SK-N-SH (cell line): ENCODE results near the gene CA9. TPM values are rescaled to one million over a fixed set of nuclear protein-coding genes. Genes with fewer than 3 reads are reported as not detected.

ENCODE experiments used
- CTCF ChIA-PET: fragments of 300-600, 350-600 bp; formaldehyde crosslinking; extraction: SDS; loops from one replicate; lab custom pipeline; 2021; lab: Yijun Ruan, JAX
- POLR2A ChIA-PET: fragments of 350-600 bp; sonication (Branson Sonifier 250); formaldehyde crosslinking; extraction: SDS; loops from one replicate; lab custom pipeline; 2020; ENCODE audit warnings: antibody characterized with exemption, inconsistent platforms; lab: Yijun Ruan, JAX
- DNase-seq: peaks from one replicate; pipeline ENCODE4 v3.0.0; 2012
- H2AFZ ChIP-seq: fragments of 200-600 bp; sonication (generic); 2 replicates; pipeline ENCODE4 v1.8.1; 2016; ENCODE audit warnings: antibody characterized with exemption, mild to moderate bottlenecking, low read depth
- H3F3A ChIP-seq: fragments of 200-600 bp; sonication (generic); replicated peaks from 2 replicates; pipeline ENCODE3; 2016; ENCODE audit warnings: antibody characterized with exemption, mild to moderate bottlenecking; ENCODE audit not compliant: insufficient read depth
- H3K27ac ChIP-seq, 2 experiments: fragments of 200-500 bp in 1 of 2; fragments of 200-600 bp in 1 of 2; sonication (Bioruptor generic) in 1 of 2; sonication (generic), shearing (Covaris generic) in 1 of 2; 2 replicates each; pipeline versions ENCODE4 v1.5.1 to v1.6.1; 2014 to 2016; ENCODE audit warnings: low read depth in 2 of 2, inconsistent platforms in 1 of 2, low read length in 1 of 2, mild to moderate bottlenecking in 1 of 2, mixed read lengths in 1 of 2
- H3K27me3 ChIP-seq: fragments of 200-600 bp; sonication (generic), shearing (Covaris generic); 2 replicates; pipeline ENCODE4 v1.6.1; 2016; ENCODE audit warnings: mixed run types; ENCODE audit not compliant: insufficient read depth
- H3K36me3 ChIP-seq, 2 experiments: fragments of 200-500 bp in 1 of 2; fragments of 200-600 bp in 1 of 2; sonication (Bioruptor generic) in 1 of 2; sonication (generic) in 1 of 2; replicated peaks in 1 of 2; 2 replicates each; pipeline versions ENCODE3 to v1.5.1; 2014 to 2016; ENCODE audit warnings: low read length in 1 of 2, mild to moderate bottlenecking in 1 of 2; ENCODE audit not compliant: insufficient read depth in 2 of 2, control insufficient read depth in 1 of 2
- H3K4me1 ChIP-seq, 2 experiments: fragments of 200-500 bp in 1 of 2; fragments of 200-600 bp in 1 of 2; sonication (Bioruptor generic) in 1 of 2; sonication (generic), shearing (Covaris generic) in 1 of 2; 2 replicates each; pipeline versions ENCODE4 v1.5.1 to v1.6.1; 2014 to 2016; ENCODE audit warnings: low read depth in 1 of 2, low read length in 1 of 2, mixed run types in 1 of 2; ENCODE audit not compliant: insufficient read depth in 2 of 2, control insufficient read depth in 1 of 2
- H3K4me2 ChIP-seq: fragments of 200-600 bp; sonication (generic), shearing (Covaris generic); 2 replicates; pipeline ENCODE4 v1.6.1; 2017; ENCODE audit warnings: mixed run types
- H3K4me3 ChIP-seq, 2 experiments: fragments of 200-500 bp in 1 of 2; fragments of 200-600 bp in 1 of 2; sonication (Bioruptor generic) in 1 of 2; sonication (generic), shearing (Covaris generic) in 1 of 2; 2 replicates each; pipeline versions ENCODE4 v1.5.1 to v1.8.1; 2014 to 2016; ENCODE audit warnings: low read depth in 2 of 2, inconsistent platforms in 1 of 2, low read length in 1 of 2, mild to moderate bottlenecking in 1 of 2, mixed read lengths in 1 of 2, moderate library complexity in 1 of 2
- H3K79me2 ChIP-seq: fragments of 200-600 bp; sonication (generic); 2 replicates; pipeline ENCODE4 v1.8.1; 2017; ENCODE audit warnings: mild to moderate bottlenecking; ENCODE audit not compliant: insufficient read depth
- H3K9ac ChIP-seq: fragments of 200-600 bp; sonication (generic); 2 replicates; pipeline ENCODE4 v1.6.1; 2017; ENCODE audit warnings: mixed run types
- H3K9me2 ChIP-seq: fragments of 200-600 bp; sonication (generic); 2 replicates; pipeline ENCODE4 v1.6.1; 2017; ENCODE audit warnings: mixed run types
- H3K9me3 ChIP-seq: fragments of 200-600 bp; sonication (generic); 2 replicates; pipeline ENCODE4 v1.6.1; 2017; ENCODE audit warnings: mixed run types, mild to moderate bottlenecking, moderate library complexity
- H4K20me1 ChIP-seq: fragments of 200-600 bp; sonication (generic); 2 replicates; pipeline ENCODE4 v1.6.1; 2017; ENCODE audit warnings: mild to moderate bottlenecking, mixed run types; ENCODE audit not compliant: insufficient read depth
- ELF1 ChIP-seq: IDR thresholded peaks from 2 replicates; pipeline ENCODE4 v1.4.0; 2012
- EZH2phosphoT487 ChIP-seq: fragments of 200-600 bp; sonication (generic); IDR thresholded peaks from 2 replicates; pipeline ENCODE4 v1.6.1; 2017; ENCODE audit warnings: low read depth, mixed run types, mild to moderate bottlenecking, antibody characterized with exemption, moderate library complexity, borderline replicate concordance
- FOSL2 ChIP-seq: IDR thresholded peaks from 2 replicates; pipeline ENCODE4 v1.4.0; 2012; ENCODE audit warnings: low read depth, mild to moderate bottlenecking, moderate library complexity, borderline replicate concordance
- FOXJ3 ChIP-seq: sonication (generic); formaldehyde crosslinking; IDR thresholded peaks from 2 replicates; pipeline ENCODE4 v1.5.1; 2020; ENCODE audit warnings: mild to moderate bottlenecking, missing genetic modification reagents
- GATA2 ChIP-seq: sonication (generic); formaldehyde crosslinking; IDR thresholded peaks from 2 replicates; pipeline ENCODE4 v1.5.0; 2020; ENCODE audit warnings: mild to moderate bottlenecking, missing genetic modification reagents
- JUND ChIP-seq: IDR thresholded peaks from 2 replicates; pipeline ENCODE4 v1.4.0; 2012
- MEF2A ChIP-seq: IDR thresholded peaks from 2 replicates; pipeline ENCODE4 v1.4.0; 2012; ENCODE audit warnings: low read depth, borderline replicate concordance
- MXI1 ChIP-seq: IDR thresholded peaks from 2 replicates; pipeline ENCODE4 v1.6.1; 2012; ENCODE audit warnings: mild to moderate bottlenecking, low read depth, low read length, improper control_type of control experiment
- RFX5 ChIP-seq: IDR thresholded peaks from 2 replicates; pipeline ENCODE4 v1.6.1; 2012; ENCODE audit warnings: mild to moderate bottlenecking, improper control_type of control experiment, low read length
- RXRA ChIP-seq: IDR thresholded peaks from 2 replicates; pipeline ENCODE4 v1.4.0; 2012; ENCODE audit warnings: low read depth, mild to moderate bottlenecking, borderline replicate concordance
- SIN3A ChIP-seq: IDR thresholded peaks from 2 replicates; pipeline ENCODE4 v1.6.1; 2012; ENCODE audit warnings: low read depth, mild to moderate bottlenecking, low read length, moderate library complexity, borderline replicate concordance
- TAF1 ChIP-seq: IDR thresholded peaks from 2 replicates; pipeline ENCODE4 v1.6.1; 2012; ENCODE audit warnings: low read depth, mild to moderate bottlenecking, low read length, moderate library complexity, borderline replicate concordance
- WGBS: methylation state at CpG from one replicate; pipeline ENCODE4 v1.1.6; 2017; ENCODE audit warnings: low lambda C conversion rate; 5-methylcytosine and 5-hydroxymethylcytosine counted together
- polyA plus RNA-seq, 3 experiments: library from polyadenylated mRNA; depleted of rRNA; stranded (reverse); fragments of >200 nt; gene quantifications; 2 replicates each; pipeline ENCODE4 v1.2.3, GENCODE V29; 2012
- TF ChIP-seq, protein P1 (sequence below): IDR thresholded peaks from 2 replicates; pipeline ENCODE4 v1.4.0; 2012; ENCODE audit warnings: low read depth, borderline replicate concordance
- TF ChIP-seq, protein P2 (sequence below): IDR thresholded peaks from 2 replicates; pipeline ENCODE4 v1.6.1; 2012; ENCODE audit warnings: mild to moderate bottlenecking, low read depth, low read length, moderate library complexity
- TF ChIP-seq, protein P3 (sequence below): fragments of 150-350 bp; IDR thresholded peaks from 2 replicates; pipeline ENCODE4 v1.6.1; 2017; ENCODE audit warnings: antibody characterized with exemption, low read length, low read depth, borderline replicate concordance
- TF ChIP-seq, protein P4 (sequence below): fragments of 150-350 bp; IDR thresholded peaks from 2 replicates; pipeline ENCODE4 v1.6.1; 2016; ENCODE audit warnings: mild to moderate bottlenecking, low read depth, low read length
- TF ChIP-seq, protein P5 (sequence below): IDR thresholded peaks from 2 replicates; pipeline ENCODE4 v1.4.0; 2012; ENCODE audit warnings: low read depth, borderline replicate concordance
- TF ChIP-seq, protein P6 (sequence below): fragments of 200-600 bp; sonication (generic); IDR thresholded peaks from 2 replicates; pipeline ENCODE4 v1.6.1; 2017; ENCODE audit warnings: antibody characterized with exemption, mild to moderate bottlenecking, moderate library complexity
- TF ChIP-seq, protein P7 (sequence below): IDR thresholded peaks from 2 replicates; pipeline ENCODE4 v1.4.0; 2012; ENCODE audit warnings: low read depth

The CA9 gene
- polyA plus RNA-seq, 1 of the 3 experiments (the other 2 are of a cell fraction) = 1.4 TPM

DNA sequence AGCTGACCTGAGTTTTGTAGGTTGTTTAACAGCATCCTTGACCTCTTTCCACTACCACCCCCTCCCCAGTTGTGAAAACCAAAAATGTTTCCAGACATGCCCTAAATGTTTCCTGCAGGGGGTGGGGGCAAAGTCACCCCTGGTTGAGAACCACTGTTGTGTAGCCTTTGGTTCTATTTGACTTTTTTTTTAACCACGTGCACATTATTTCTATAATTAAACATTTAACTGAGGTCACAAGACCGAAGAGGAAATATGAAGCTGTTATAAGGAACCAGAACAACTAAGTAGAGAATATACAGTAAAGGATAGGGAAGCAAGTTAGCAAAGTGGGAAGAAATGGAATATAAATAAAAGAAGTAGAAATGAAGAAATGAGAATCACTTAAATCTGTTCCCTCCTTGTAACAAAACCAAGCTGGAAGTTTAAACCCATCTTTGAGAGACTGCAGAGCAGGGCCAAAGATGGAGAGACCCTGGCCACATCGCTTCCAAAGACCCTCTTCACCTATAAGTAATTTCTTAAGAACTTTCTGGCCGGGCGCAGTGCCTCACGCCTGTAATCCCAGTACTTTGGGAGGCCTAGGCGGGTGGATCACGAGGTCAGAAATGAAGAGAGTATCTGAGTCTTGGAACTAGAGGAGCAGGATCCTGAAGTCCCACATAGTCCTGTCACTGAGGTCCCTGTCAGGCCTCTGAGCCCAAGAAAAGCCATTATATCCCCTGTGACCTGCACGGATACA, 37.4 kb upstream of the CA9 start:
- no peaks in the 10 kb centered on the region for H3K79me2 ChIP-seq
- H3K9ac ChIP-seq = no peak overlapping the region
- no peak overlapping the region for H3K4me3 ChIP-seq
- no peaks in the 10 kb centered on the region for H3K4me1 ChIP-seq
- H3F3A ChIP-seq = no peaks in the 10 kb centered on the region
- H2AFZ ChIP-seq = no peak overlapping the region
- no peaks in the 10 kb centered on the region for H3K9me3 ChIP-seq
- no peak overlapping the region for H3K4me2 ChIP-seq
- H3K27me3 ChIP-seq = no peaks in the 10 kb centered on the region
- CTCF ChIA-PET = interaction anchor here (1.6 to 2.7 kb wide), 3 partner anchors 10 to 24 kb away, joined by 7 to 9 read pairs (median 8); no protein-coding TSS in a partner anchor
- no peaks in the 10 kb centered on the region for H3K36me3 ChIP-seq
- POLR2A ChIA-PET = no interaction called here
- no peak for DNase-seq
- no peaks in the 10 kb centered on the region for H4K20me1 ChIP-seq
- WGBS = 83% methylated on average over 9 of the region's 9 CpGs
- H3K27ac ChIP-seq = no peak overlapping the region
- no peak for TF ChIP-seq ELF1
- TF ChIP-seq TAF1 = no peak
- TF ChIP-seq, protein P1, sequence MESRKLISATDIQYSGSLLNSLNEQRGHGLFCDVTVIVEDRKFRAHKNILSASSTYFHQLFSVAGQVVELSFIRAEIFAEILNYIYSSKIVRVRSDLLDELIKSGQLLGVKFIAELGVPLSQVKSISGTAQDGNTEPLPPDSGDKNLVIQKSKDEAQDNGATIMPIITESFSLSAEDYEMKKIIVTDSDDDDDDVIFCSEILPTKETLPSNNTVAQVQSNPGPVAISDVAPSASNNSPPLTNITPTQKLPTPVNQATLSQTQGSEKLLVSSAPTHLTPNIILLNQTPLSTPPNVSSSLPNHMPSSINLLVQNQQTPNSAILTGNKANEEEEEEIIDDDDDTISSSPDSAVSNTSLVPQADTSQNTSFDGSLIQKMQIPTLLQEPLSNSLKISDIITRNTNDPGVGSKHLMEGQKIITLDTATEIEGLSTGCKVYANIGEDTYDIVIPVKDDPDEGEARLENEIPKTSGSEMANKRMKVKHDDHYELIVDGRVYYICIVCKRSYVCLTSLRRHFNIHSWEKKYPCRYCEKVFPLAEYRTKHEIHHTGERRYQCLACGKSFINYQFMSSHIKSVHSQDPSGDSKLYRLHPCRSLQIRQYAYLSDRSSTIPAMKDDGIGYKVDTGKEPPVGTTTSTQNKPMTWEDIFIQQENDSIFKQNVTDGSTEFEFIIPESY = no peak
- TF ChIP-seq FOSL2 = no peak
- TF ChIP-seq EZH2phosphoT487 = no peak
- TF ChIP-seq, protein P2, sequence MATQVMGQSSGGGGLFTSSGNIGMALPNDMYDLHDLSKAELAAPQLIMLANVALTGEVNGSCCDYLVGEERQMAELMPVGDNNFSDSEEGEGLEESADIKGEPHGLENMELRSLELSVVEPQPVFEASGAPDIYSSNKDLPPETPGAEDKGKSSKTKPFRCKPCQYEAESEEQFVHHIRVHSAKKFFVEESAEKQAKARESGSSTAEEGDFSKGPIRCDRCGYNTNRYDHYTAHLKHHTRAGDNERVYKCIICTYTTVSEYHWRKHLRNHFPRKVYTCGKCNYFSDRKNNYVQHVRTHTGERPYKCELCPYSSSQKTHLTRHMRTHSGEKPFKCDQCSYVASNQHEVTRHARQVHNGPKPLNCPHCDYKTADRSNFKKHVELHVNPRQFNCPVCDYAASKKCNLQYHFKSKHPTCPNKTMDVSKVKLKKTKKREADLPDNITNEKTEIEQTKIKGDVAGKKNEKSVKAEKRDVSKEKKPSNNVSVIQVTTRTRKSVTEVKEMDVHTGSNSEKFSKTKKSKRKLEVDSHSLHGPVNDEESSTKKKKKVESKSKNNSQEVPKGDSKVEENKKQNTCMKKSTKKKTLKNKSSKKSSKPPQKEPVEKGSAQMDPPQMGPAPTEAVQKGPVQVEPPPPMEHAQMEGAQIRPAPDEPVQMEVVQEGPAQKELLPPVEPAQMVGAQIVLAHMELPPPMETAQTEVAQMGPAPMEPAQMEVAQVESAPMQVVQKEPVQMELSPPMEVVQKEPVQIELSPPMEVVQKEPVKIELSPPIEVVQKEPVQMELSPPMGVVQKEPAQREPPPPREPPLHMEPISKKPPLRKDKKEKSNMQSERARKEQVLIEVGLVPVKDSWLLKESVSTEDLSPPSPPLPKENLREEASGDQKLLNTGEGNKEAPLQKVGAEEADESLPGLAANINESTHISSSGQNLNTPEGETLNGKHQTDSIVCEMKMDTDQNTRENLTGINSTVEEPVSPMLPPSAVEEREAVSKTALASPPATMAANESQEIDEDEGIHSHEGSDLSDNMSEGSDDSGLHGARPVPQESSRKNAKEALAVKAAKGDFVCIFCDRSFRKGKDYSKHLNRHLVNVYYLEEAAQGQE = no peak
- no peak for TF ChIP-seq FOXJ3 (CRISPR knock-in tag)
- TF ChIP-seq SIN3A = no peak
- TF ChIP-seq JUND = no peak
- TF ChIP-seq, protein P3, sequence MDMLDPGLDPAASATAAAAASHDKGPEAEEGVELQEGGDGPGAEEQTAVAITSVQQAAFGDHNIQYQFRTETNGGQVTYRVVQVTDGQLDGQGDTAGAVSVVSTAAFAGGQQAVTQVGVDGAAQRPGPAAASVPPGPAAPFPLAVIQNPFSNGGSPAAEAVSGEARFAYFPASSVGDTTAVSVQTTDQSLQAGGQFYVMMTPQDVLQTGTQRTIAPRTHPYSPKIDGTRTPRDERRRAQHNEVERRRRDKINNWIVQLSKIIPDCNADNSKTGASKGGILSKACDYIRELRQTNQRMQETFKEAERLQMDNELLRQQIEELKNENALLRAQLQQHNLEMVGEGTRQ = no peak
- TF ChIP-seq, protein P4, sequence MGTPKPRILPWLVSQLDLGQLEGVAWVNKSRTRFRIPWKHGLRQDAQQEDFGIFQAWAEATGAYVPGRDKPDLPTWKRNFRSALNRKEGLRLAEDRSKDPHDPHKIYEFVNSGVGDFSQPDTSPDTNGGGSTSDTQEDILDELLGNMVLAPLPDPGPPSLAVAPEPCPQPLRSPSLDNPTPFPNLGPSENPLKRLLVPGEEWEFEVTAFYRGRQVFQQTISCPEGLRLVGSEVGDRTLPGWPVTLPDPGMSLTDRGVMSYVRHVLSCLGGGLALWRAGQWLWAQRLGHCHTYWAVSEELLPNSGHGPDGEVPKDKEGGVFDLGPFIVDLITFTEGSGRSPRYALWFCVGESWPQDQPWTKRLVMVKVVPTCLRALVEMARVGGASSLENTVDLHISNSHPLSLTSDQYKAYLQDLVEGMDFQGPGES = no peak
- TF ChIP-seq RXRA = no peak
- TF ChIP-seq, protein P5, sequence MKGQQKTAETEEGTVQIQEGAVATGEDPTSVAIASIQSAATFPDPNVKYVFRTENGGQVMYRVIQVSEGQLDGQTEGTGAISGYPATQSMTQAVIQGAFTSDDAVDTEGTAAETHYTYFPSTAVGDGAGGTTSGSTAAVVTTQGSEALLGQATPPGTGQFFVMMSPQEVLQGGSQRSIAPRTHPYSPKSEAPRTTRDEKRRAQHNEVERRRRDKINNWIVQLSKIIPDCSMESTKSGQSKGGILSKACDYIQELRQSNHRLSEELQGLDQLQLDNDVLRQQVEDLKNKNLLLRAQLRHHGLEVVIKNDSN = no peak
- no peak for TF ChIP-seq MEF2A
- TF ChIP-seq, protein P6, sequence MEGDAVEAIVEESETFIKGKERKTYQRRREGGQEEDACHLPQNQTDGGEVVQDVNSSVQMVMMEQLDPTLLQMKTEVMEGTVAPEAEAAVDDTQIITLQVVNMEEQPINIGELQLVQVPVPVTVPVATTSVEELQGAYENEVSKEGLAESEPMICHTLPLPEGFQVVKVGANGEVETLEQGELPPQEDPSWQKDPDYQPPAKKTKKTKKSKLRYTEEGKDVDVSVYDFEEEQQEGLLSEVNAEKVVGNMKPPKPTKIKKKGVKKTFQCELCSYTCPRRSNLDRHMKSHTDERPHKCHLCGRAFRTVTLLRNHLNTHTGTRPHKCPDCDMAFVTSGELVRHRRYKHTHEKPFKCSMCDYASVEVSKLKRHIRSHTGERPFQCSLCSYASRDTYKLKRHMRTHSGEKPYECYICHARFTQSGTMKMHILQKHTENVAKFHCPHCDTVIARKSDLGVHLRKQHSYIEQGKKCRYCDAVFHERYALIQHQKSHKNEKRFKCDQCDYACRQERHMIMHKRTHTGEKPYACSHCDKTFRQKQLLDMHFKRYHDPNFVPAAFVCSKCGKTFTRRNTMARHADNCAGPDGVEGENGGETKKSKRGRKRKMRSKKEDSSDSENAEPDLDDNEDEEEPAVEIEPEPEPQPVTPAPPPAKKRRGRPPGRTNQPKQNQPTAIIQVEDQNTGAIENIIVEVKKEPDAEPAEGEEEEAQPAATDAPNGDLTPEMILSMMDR = no peak
- TF ChIP-seq, protein P7, sequence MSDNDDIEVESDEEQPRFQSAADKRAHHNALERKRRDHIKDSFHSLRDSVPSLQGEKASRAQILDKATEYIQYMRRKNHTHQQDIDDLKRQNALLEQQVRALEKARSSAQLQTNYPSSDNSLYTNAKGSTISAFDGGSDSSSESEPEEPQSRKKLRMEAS = no peak
- TF ChIP-seq GATA2 (CRISPR knock-in tag) = no peak
- TF ChIP-seq MXI1 = no peak
- TF ChIP-seq RFX5 = no peak
- no peaks in the 10 kb centered on the region for H3K9me2 ChIP-seq
